IPS-NIHi7 (cell line): Measurements from ENCODE around the gene PTPRG.

Source experiments
- DNase-seq: peaks from one replicate; pipeline ENCODE4 v3.0.0; 2012; ENCODE audit warnings: mixed read lengths; ENCODE audit errors: extremely low spot score

The PTPRG gene

GRCh38 chr3:61765157-61765876, 203.9 kb downstream of the PTPRG start:
- DNase-seq = no peak

GRCh38 chr3:61768284-61769037, 207.1 kb downstream of the PTPRG start:
- DNase-seq = no peak

GRCh38 chr3:61769266-61769990, 208.1 kb downstream of the PTPRG start:
- no peak for DNase-seq

GRCh38 chr3:61771976-61772375, 210.6 kb downstream of the PTPRG start:
- DNase-seq = no peak

GRCh38 chr3:61772456-61772855, 211.1 kb downstream of the PTPRG start:
- no peak for DNase-seq

- DNase-seq = no peak
These were observed 213.0 kb downstream of the PTPRG start for GRCh38 chr3:61774279-61774890.

GRCh38 chr3:61776390-61776789, 215.0 kb downstream of the PTPRG start:
- DNase-seq = no peak

- DNase-seq = no peak
These were observed 216.1 kb downstream of the PTPRG start for GRCh38 chr3:61777483-61777882.

- DNase-seq = no peak
These were observed 216.7 kb downstream of the PTPRG start for GRCh38 chr3:61778095-61778494.

- no peak for DNase-seq
These were observed 218.6 kb downstream of the PTPRG start for GRCh38 chr3:61780016-61780415.

GRCh38 chr3:61780455-61781228, 219.3 kb downstream of the PTPRG start:
- DNase-seq = no peak

- DNase-seq = no peak
These were observed 222.8 kb downstream of the PTPRG start for GRCh38 chr3:61783993-61784718.

- DNase-seq = no peak
These were observed 227.5 kb downstream of the PTPRG start for GRCh38 chr3:61788623-61789507.

GRCh38 chr3:61789861-61790260, 228.5 kb downstream of the PTPRG start:
- no peak for DNase-seq

GRCh38 chr3:61790411-61790810, 229.0 kb downstream of the PTPRG start:
- DNase-seq = no peak

GRCh38 chr3:61793056-61793455, 231.7 kb downstream of the PTPRG start:
- no peak for DNase-seq

GRCh38 chr3:61793521-61793920, 232.2 kb downstream of the PTPRG start:
- no peak for DNase-seq

- no peak for DNase-seq
These were observed 233.0 kb downstream of the PTPRG start for GRCh38 chr3:61794341-61794740.

- no peak for DNase-seq
These were observed 233.6 kb downstream of the PTPRG start for GRCh38 chr3:61794961-61795360.
